ENCODE measurements around the gene ZNF550. TPM values are rescaled to one million over a fixed set of nuclear protein-coding genes. Genes with fewer than 3 reads are reported as not detected.
"Not testable (repeated sequence)": the region's sequence is repeated elsewhere in the genome, so short reads cannot be mapped to it uniquely, and the experiment has no call there.

ZNF550 gene
- total RNA-seq, 4 donors from 2014 or later, result 4.8 to 5.7 (median 5.2) TPM

- Histone ChIP-seq H3K4me1 (no peaks in the 10 kb centered on the region), H3K4me3 (no peak overlapping the region), H3K9me3 (peaks cover 0 to 81% (median 3%) of the 10 kb centered on the region in 3 donors), H3K36me3 (peaks cover 0 to 81% of the 10 kb centered on the region in 2 donors), H3K27ac (no peak overlapping the region), H3K27me3 (no peaks in the 10 kb centered on the region)
- no peak for ATAC-seq
- TF ChIP-seq EP300 (IDR thresholded peaks at IDR 0.05), result no peak
- no peak for TF ChIP-seq POLR2A (IDR thresholded peaks at IDR 0.05)
- no peak for TF ChIP-seq POLR2AphosphoS5 (IDR thresholded peaks at IDR 0.05)
- WGBS, 2 donors (ENCODE audit: low coverage in 1 of 2), result 71 to 80% methylated on average over 1 of the region's 6 CpGs
Observed at GRCh38 chr19:57512845-57513244, 46.8 kb downstream of the ZNF550 start.

DNA sequence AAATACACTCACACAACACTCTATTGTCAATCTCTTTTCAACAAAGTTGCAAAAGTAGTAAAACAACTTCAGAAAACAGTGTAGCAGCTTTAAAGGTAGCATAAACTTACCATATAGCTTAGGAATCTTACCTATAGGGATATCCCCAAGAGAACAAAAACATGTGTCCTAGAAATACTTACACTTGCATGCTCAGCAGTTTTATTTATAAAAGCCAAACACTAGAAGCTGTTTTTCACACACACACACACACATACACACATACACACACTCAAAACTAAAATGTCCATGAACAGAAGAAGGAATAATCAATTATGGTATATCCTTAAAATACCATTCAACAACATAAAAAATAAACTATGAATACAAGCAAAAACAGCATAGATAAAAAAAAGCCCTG, 48.2 kb downstream of the ZNF550 start:
- ATAC-seq, result no peak
- Histone ChIP-seq H3K27ac (no peak overlapping the region), H3K4me3 (no peak overlapping the region), H3K36me3 (peaks cover 0 to 81% of the 10 kb centered on the region in 2 donors), H3K27me3 (no peaks in the 10 kb centered on the region), H3K4me1 (no peaks in the 10 kb centered on the region), H3K9me3 (peaks cover 0 to 86% (median 3%) of the 10 kb centered on the region in 3 donors)
- TF ChIP-seq POLR2A (IDR thresholded peaks at IDR 0.05) (no peak), POLR2AphosphoS5 (IDR thresholded peaks at IDR 0.05) (no peak), EP300 (IDR thresholded peaks at IDR 0.05) (no peak)
- TF ChIP-seq, protein P1, sequence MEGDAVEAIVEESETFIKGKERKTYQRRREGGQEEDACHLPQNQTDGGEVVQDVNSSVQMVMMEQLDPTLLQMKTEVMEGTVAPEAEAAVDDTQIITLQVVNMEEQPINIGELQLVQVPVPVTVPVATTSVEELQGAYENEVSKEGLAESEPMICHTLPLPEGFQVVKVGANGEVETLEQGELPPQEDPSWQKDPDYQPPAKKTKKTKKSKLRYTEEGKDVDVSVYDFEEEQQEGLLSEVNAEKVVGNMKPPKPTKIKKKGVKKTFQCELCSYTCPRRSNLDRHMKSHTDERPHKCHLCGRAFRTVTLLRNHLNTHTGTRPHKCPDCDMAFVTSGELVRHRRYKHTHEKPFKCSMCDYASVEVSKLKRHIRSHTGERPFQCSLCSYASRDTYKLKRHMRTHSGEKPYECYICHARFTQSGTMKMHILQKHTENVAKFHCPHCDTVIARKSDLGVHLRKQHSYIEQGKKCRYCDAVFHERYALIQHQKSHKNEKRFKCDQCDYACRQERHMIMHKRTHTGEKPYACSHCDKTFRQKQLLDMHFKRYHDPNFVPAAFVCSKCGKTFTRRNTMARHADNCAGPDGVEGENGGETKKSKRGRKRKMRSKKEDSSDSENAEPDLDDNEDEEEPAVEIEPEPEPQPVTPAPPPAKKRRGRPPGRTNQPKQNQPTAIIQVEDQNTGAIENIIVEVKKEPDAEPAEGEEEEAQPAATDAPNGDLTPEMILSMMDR (IDR thresholded peaks at IDR 0.05), result no peak

GRCh38 chr19:57506163-57506562, 53.5 kb downstream of the ZNF550 start:
- peaks cover 0 to 76% of the 10 kb centered on the region in 2 donors for H3K36me3 ChIP-seq
- WGBS, 2 donors (ENCODE audit: low coverage in 1 of 2), result 28% methylated on average over 2 of the region's 4 CpGs; no CpG with 5 or more reads in 1 of the 2 donors
- ATAC-seq, result no peak
- peaks cover 0 to 85% (median 0%) of the 10 kb centered on the region in 3 donors for H3K9me3 ChIP-seq
- TF ChIP-seq EP300 (IDR thresholded peaks at IDR 0.05), result no peak
- TF ChIP-seq, protein P1 (IDR thresholded peaks at IDR 0.05), result no peak
- TF ChIP-seq POLR2A (IDR thresholded peaks at IDR 0.05), result no peak
- TF ChIP-seq POLR2AphosphoS5 (IDR thresholded peaks at IDR 0.05), result no peak
- H3K27me3 ChIP-seq, result no peaks in the 10 kb centered on the region
- peaks cover 0 to 6% (median 0%) of the 10 kb centered on the region in 3 donors for H3K4me1 ChIP-seq
- H3K27ac ChIP-seq, result no peak overlapping the region
- no peak overlapping the region for H3K4me3 ChIP-seq

- WGBS, 2 donors (ENCODE audit: low coverage in 1 of 2), result 0% methylated on average over 1 of the region's 4 CpGs
- ATAC-seq, H3K27me3 ChIP-seq, H3K27ac ChIP-seq: not testable (repeated sequence)
- Histone ChIP-seq H3K4me1 (peaks cover 0 to 14% (median 4%) of the 10 kb centered on the region in 3 donors), H3K4me3 (peak overlapping the region; percentile 16 to 83), H3K36me3 (peaks cover 0 to 28% of the 10 kb centered on the region in 2 donors), H3K9me3 (peaks cover 0 to 31% (median 0%) of the 10 kb centered on the region in 3 donors)
Observed at GRCh38 chr19:57500400-57500799, 59.3 kb downstream of the ZNF550 start.

DNA sequence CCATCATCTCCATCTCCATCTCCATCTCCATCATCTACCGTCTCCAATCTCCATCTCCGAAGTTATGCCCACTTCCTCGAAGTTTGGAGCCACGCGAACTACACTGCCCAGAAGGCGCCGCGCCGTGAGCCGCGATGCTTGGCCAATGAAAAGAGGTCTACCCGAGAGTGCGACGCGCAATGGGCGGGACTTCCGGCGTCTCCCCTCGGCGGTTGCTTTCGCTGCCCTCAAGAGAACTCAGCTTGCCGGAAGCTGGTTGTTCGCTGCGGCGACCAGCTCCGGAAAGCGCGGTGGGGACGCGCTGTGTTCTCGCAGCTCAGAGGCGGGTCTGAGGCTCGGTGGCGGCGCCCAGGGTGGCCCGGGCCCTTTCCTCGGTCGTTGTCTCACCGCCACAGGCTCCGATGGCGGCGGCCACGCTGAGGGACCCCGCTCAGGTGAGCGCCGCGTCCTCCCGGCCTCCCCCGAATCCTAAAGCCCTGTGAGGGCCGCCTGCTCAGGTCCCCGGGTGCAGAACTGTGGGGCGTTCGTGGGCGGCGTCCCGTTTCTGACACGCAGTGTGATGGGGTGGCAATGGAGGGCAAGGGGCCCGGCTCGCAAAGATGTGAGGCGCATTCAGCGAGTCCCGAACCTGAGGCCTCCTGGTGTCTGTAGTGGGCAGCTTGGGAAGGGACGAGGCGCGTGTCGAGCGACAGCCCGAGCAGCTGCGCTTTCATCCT, 59.8 kb downstream of the ZNF550 start, which contains the start of gene ZNF773:
Gene ZNF773, plus strand, starts transcription at position 259 of the 716 bp plus-strand sequence. Its CDS starts 143 bp downstream, at position 402.
- Histone ChIP-seq H3K4me3 (peak within 1 kb of the TSS; percentile 83 to 87), H3K36me3 (peaks cover 0 to 27% of the 10 kb centered on the region in 2 donors), H3K9me3 (peaks cover 0 to 29% (median 0%) of the 10 kb centered on the region in 3 donors), H3K27ac (peak within 1 kb of the TSS; percentile 75 to 91 (median 89)), H3K4me1 (peaks cover 0 to 14% (median 4%) of the 10 kb centered on the region in 3 donors)
- TF ChIP-seq POLR2A (IDR thresholded peaks at IDR 0.05), result peak; percentile 73 to 83
- peak; percentile 81 for TF ChIP-seq POLR2AphosphoS5 (IDR thresholded peaks at IDR 0.05)
- ATAC-seq, result peak; percentile 100
- not testable (repeated sequence) for H3K27me3 ChIP-seq
- WGBS, 2 donors (ENCODE audit: low coverage in 1 of 2), result 0 to 5% methylated on average over 5 to 8 of the region's 69 CpGs

- peaks cover 0 to 27% of the 10 kb centered on the region in 2 donors for H3K36me3 ChIP-seq
- H3K4me3 ChIP-seq, result peak overlapping the region in 1 of 2 donors; percentile 83
- H3K27ac ChIP-seq, H3K27me3 ChIP-seq, ATAC-seq: not testable (repeated sequence)
- H3K4me1 ChIP-seq, result peaks cover 0 to 14% (median 4%) of the 10 kb centered on the region in 3 donors
- peaks cover 0 to 28% (median 0%) of the 10 kb centered on the region in 3 donors for H3K9me3 ChIP-seq
Observed at GRCh38 chr19:57499332-57499679, 60.4 kb downstream of the ZNF550 start.

GRCh38 chr19:57488299-57488644, 71.4 kb downstream of the ZNF550 start:
- not testable (repeated sequence) for H3K4me1 ChIP-seq, H3K27ac ChIP-seq, H3K9me3 ChIP-seq, H3K27me3 ChIP-seq
- ATAC-seq, result peak; percentile 4
- H3K36me3 ChIP-seq, result peaks cover 0 to 38% of the 10 kb centered on the region in 2 donors
- WGBS, 2 donors (ENCODE audit: low coverage in 1 of 2), result no CpG with 5 or more reads among the region's 1 CpG
- H3K4me3 ChIP-seq, result peak overlapping the region; percentile 6 to 82
